Measurements from ENCODE around the gene PRDX2. TPM values are rescaled to one million over a fixed set of nuclear protein-coding genes. Genes with fewer than 3 reads are reported as not detected.
"Not testable (repeated sequence)": the region's sequence is repeated elsewhere in the genome, so short reads cannot be mapped to it uniquely, and the experiment has no call there.

The PRDX2 gene
- total RNA-seq (2014; rRNA removed; shearing (Covaris generic); ENCODE audit: low replicate concordance): not detected in 2 replicates

DNA sequence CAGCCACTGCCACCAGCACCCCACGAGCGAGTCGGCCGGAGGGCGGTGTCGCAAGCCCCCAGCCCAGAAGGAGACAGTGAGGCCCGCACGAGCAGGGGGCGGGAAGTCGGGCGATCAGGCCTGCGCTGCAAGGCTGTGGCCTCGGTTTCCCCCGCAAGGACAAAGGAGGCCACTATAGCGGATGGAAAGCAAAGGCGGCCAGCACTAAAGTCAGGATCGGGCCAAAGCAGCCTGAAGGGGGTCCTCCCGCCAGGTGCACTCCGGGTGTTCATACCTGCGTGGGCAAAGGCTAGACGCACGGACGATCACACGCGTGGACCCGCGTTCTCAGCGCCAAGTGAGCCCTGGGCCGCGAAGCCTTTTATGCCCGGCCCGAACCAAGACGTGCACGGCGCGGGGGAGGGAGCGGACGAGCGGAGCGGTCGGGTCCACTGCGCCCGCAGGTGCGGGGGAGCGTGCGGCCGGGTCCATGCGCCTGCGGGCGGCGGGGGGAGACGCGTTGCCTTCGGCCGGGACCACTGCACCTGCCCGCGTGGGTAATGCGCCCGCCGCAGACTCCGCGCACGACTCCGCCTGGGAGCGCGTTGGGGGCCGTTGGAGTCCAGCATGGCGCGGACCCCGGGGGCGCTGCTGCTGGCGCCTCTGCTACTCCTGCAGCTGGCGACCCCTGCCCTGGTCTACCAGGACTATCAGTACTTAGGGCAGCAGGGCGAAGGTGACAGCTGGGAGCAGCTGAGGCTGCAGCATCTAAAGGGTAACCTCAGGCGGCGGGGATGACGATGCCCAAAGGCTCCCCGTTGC, at the start of gene PRDX2, which contains the start of gene THSD8:
PRDX2 (minus strand) TSS at position 335 of the 801 bp plus-strand sequence. CDS start 539 bp downstream, outside the sequence.
THSD8 (plus strand) TSS at position 604 of the 801 bp plus-strand sequence; CDS start at position 607, 3 bp downstream.
- DNase-seq (ENCODE audit: low read depth): no peak
- in situ Hi-C loops (cut with HindIII; ENCODE audit: low pct_unique_long_range_greater_than_20kb, low sequenced_read_pairs): no loop called here

DNA sequence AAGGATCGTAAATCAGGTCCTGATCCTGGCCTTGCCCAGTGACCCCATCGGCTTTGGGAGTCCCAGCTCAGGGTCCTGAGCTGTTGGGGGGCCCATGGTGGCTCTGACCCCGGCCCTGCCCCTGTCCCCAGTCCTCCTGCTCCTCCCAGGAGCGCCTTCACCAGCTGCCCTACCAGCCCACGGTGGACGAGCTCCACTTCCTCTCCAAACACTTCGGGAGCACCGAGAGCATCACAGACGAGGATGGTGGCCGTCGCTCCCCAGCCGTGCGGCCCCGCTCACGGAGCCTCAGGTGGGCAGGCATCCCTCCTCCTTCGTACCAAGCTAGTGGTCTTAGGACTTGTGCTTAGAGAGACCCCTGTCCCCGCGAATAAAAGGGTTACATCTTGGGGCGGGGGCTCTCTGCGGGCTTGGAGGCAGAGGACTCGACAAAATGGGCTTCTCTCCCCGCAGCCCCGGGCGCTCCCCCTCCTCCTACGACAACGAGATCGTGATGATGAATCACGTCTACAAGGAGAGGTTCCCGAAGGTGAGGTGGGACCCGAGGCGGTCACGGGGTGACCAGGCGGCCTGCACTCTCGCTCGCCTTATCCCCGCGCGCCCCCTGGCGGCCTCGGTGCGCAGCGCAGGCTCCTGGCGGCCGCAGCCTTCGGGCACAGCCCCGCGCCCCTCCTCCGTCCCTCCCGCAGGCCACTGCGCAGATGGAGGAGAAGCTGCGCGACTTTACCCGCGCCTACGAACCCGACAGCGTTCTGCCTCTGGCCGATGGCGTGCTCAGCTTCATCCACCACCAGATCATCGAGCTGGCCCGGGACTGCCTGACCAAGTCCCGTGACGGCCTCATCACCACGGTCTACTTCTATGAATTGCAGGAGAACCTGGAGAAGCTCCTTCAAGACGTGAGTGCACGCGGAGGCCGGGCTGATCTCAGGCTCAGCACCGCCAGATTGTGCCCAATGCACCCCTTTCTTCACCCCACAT, 45.8 kb upstream of the PRDX2 start:
- DNase-seq (ENCODE audit: low read depth): peak; percentile 91
- in situ Hi-C loops (cut with HindIII; ENCODE audit: low pct_unique_long_range_greater_than_20kb, low sequenced_read_pairs): no loop called here

DNA sequence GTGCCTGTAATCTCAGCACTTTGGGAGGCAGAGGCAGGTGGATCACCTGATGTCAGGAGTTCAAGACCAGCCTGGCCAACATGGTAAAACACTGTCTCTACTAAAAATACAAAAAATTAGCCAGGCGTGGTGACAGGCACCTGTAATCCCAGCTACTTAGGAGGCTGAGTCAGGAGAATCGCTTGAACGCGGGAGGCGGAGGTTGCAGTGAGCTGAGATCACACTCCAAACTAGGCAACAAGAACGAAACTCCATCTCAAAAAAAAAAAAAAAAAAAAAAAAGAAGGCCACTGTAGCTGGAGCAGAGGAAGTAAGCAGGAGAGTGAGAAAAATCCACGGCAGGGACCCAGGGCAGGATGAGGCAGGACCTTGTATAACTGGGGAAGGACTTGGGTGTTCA, 45.0 kb upstream of the PRDX2 start:
- DNase-seq (ENCODE audit: low read depth); in situ Hi-C loops (cut with HindIII; ENCODE audit: low pct_unique_long_range_greater_than_20kb, low sequenced_read_pairs): not testable (repeated sequence)

DNA sequence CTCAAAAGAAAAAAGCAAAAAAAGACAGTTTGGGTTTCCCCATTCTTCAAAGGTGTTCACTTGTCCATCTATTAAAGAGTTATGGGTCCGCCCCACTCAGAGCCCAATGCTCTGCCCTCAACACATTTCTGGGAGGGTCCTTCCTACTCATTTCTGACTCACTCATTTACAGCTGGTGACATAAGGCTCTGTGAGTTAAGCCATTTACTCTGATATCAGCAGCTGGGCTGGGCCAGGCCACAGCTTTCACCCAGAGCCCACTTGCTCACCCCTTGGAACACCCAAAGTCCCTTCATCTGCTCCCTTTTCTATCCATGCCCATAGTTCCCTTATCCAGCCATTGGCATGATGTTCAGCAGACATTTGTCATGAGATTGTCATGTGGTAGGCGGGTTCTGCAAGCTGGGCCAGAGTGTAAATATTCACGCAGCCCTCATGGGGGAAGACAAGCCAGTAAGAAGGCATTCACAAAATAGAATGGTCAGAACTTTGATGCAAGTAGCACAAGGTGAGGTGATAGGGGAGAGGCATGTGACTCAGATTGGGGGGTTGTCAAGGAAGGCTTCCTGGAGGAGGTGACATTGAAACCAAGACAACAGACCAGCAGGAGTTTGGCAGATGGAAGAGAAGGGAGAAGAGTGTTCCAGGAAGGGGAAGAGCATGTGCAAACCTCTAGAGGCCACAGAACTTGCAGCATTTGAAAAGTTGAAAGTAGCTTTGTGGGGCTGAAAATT, 42.6 kb upstream of the PRDX2 start:
- no peak for DNase-seq (ENCODE audit: low read depth)
- in situ Hi-C loops (cut with HindIII; ENCODE audit: low pct_unique_long_range_greater_than_20kb, low sequenced_read_pairs): no loop called here

DNA sequence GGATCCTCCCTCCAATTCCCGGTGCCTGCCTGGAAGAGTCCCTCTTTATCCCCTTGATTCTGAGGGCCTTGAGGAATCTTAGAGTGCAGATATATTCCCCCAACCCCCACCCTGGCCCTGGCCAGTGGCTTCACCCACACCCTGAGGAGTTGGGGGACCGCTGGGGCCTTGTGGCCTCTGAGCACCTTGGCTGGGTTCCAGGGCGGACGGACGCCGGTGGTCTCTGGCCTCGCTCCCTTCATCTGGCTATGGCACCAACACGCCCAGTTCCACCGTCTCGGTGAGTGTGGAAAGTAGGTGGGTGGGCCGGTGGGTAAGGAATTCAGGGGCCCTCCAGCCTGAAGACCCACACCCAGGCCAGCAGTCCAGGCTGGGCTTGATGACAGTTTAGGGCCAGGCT, 41.7 kb upstream of the PRDX2 start:
- in situ Hi-C loops (cut with HindIII; ENCODE audit: low pct_unique_long_range_greater_than_20kb, low sequenced_read_pairs): no loop called here
- DNase-seq (ENCODE audit: low read depth): no peak

DNA sequence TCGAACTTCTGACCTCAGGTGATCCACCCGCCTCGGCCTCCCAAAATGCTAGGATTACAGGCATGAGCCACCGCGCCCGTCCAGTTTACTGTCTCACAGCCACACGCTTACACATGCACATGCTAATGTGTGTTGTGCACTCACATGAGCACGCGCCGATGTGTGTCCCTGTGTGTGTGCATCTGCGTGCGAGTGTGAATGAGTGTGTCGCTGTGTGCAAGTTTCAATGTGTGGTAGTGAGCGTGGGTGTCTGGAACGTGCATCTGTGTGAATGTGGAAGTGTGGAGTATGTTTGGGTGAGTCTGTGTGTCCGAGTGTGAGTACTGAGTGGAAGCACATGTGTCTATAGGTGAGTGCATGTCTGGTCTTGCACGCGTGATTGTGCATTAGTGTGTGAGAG, 40.9 kb upstream of the PRDX2 start:
- no peak for DNase-seq (ENCODE audit: low read depth)
- in situ Hi-C loops (cut with HindIII; ENCODE audit: low pct_unique_long_range_greater_than_20kb, low sequenced_read_pairs): no loop called here

DNA sequence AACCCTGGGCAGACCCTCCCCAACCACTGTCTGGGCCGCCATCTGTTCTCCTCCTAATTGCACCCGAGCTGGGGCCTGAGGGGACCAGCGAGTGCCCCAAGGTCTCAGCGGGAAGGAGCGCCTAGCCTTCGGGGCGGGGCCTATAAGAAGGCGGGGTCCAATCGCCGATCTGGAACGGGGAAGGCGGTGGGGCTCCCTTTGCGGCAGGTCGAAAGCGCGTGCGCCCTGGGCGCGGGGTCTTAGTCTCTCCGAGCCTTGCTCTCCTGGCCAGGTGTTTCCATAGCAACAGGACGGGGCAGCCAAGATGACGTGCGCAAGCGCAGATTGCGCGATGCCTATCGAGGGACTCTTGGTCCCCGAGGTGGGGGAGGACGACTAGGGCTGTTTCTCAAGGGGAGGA, 39.5 kb upstream of the PRDX2 start:
- DNase-seq (ENCODE audit: low read depth): no peak
- in situ Hi-C loops (cut with HindIII; ENCODE audit: low pct_unique_long_range_greater_than_20kb, low sequenced_read_pairs): no loop called here

DNA sequence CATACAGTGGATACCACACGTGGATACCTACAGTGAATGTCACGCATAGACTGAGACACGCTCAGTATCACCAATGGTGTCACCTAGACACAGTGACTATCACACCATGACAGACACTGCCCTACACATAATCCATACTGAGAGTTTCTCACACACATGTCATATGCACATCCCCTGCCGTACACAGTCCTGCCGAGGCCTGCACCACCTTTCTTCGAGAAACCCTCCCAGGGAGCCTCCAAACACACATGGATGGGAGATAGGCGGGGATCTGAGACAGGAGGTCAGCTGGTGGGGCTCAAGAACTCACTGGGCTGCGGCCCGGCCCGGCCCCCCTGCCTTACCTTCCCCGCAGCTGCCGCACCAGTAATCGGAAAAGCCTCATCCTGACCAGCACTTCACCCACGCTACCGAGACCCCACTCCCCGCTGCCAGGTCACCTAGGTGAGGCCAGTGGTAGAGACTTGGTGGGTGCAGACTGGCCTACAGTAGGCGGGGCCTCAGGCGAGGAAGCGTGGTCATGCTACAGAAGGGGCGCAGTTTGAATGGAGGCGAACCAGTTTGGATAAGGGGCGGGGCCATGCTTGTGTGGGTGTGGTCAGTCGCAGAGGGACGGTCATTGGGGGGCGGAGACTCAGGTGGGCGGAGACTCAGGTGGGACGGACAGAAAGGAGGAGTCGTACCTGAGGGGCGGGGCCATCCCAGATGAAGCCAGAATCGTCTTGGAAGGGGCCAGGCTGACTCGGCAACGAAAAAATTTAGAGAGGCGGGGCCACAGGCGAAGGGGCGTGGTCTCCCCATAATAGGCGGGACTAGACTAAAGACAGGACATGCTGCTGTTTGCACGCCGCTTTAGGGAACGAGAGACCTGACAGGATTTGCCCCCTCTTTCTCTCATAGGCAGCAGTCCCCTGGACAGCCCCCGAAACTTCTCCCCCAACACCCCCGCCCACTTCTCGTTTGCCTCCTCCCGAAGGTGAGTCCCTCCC, 38.8 kb upstream of the PRDX2 start:
- in situ Hi-C loops (cut with HindIII; ENCODE audit: low pct_unique_long_range_greater_than_20kb, low sequenced_read_pairs): no loop called here
- DNase-seq (ENCODE audit: low read depth): peak; percentile 82

DNA sequence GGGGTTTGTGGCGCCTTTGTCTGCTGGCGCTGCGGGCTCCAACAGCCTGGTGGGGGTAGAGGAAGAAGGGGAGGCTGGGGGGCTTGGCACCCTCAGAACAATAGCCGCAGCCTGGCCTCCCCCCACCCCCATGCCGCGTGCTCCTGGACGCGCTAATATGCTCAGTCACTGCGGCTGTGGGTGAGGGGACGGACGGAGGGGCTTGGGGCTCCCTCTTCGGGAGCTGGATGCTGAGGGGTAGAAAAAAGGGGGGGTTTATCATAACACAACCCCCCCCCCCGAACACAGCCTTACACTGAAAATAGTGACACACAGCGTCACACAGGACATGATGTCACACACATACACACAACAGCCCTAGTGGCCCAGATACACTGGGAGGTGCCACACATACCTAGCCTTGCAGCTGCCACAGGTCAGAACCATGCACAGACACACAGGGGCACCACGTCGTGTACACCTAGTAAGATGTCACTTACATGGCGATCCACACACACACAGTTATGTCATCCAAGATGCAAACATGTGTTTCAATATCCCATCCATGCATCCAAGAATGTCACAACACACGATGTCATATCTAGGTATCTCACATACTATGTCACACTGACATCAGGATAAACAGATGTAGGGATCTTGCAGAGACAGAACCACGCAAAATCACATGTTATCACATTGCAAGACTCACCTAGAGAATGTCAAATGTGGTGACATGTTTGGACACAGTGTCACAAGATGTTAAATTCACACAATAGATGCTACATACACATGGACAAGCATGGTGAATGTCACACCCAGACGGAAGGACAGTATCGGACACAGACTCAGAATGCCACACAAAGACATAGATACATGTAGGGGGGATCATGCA, 37.5 kb upstream of the PRDX2 start:
- DNase-seq (ENCODE audit: low read depth): no peak
- in situ Hi-C loops (cut with HindIII; ENCODE audit: low pct_unique_long_range_greater_than_20kb, low sequenced_read_pairs): no loop called here

DNA sequence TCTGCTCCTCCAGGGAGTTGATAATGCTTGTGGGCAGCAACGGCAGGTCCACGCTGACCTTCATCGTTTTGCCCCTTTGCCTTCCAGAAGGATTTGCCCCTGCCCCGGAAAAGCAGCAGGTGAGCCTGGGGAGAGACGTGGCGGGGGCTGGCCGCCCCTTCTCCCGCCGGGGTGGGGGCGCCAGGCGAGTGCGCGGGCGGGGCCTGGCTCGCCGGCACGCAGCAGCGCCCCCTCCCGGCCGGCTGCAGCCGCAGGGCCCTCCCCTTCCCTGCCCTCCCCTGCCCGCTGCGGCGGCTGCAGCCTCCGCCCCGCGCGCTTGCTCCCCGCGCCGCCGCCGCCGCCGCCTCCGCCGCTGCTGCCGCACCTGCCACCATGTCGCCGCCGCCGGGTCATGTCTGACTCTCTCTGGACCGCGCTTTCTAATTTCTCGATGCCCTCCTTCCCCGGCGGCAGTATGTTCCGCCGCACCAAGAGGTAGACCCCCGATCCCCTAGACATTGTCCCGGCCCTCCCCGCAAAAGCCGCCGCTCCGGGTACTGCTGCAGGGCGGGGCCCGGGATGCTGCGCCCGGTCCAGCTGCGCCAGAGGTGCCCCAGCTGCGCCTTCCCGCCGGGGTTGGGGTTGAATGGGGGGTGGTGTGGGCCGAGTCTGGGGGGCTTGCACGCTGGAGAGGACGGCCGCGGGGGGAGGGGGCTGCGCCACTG, 36.7 kb upstream of the PRDX2 start, which contains the start of gene MAST1:
MAST1 (plus strand) TSS at position 334 of the 704 bp plus-strand sequence; CDS start at position 392, 58 bp downstream.
- peak; percentile 51 for DNase-seq (ENCODE audit: low read depth)
- in situ Hi-C loops (cut with HindIII; ENCODE audit: low pct_unique_long_range_greater_than_20kb, low sequenced_read_pairs): no loop called here

DNA sequence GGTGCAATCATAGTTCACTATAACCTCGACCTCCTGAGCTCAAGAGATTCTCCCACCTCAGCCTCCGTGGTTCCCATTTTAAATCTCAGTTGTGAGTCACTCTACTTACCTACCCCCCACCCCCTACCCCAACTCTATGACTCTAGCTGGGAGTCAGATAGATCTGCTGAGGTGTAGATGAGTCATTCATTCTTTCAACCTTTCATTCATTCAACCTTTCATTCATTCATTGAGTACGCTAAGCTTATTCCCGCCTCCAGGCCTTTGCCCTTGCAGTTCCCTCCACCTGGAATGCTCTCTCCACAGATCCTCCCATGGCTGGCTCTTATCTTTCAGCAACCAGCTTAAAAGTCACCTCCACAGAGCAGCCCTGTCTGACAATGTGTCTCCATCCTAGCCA, 35.6 kb upstream of the PRDX2 start:
- no peak for DNase-seq (ENCODE audit: low read depth)
- in situ Hi-C loops (cut with HindIII; ENCODE audit: low pct_unique_long_range_greater_than_20kb, low sequenced_read_pairs): no loop called here

DNA sequence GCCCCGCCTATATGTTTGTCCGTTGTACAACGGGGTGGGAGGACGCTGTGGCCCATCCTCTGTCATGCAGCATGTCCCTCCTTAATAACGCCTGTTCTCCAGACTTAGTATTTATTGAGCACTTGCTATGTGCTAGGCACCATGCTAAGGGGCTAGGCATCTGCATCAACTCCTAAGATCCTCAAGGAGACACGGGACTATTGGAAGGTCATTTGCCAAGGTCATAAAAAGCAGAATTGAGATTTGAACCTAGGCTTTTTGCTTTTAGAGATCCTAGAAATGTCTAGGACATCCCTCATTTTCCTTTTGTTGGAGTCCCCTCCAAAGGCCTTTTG, 34.9 kb upstream of the PRDX2 start:
- no peak for DNase-seq (ENCODE audit: low read depth)
- in situ Hi-C loops (cut with HindIII; ENCODE audit: low pct_unique_long_range_greater_than_20kb, low sequenced_read_pairs): no loop called here

DNA sequence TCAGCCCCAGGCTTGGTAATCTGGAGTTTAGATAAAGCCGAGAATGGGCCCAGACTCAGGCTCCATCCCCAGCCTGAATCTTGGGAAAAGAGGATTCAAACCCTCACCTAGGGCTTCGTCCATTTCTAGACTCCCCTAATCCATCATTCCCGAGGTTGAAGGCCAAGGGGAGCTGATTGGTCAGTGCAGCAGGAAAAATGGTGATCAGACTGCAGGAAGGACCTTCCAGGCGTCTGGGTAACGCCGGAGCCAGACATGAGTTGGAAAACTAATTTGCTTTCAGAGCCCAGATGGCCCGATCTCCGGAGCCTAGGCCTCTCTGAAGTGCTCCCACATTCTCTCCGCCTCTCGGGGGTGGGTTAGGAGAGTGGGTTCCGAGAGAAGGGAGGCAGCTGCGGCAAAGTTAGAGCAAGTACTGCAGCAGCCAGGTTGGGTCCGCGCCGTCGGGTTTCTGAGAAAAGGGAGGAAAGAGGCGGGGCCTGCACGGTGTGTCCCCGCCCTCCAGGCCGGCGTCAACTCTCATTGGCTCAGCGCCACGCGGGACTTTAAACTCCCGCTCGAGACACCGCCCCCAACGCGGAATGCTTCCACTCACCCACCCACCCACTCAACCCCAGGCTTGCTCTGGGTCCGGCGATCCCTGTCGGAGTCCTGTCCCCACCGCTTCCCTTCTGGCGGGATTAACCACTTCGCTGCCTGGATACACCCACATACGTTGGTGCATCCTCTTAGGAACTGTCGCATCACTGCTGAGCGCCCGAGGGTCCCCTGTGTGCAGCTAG, 33.6 kb upstream of the PRDX2 start:
- no peak for DNase-seq (ENCODE audit: low read depth)
- in situ Hi-C loops (cut with HindIII; ENCODE audit: low pct_unique_long_range_greater_than_20kb, low sequenced_read_pairs): no loop called here

DNA sequence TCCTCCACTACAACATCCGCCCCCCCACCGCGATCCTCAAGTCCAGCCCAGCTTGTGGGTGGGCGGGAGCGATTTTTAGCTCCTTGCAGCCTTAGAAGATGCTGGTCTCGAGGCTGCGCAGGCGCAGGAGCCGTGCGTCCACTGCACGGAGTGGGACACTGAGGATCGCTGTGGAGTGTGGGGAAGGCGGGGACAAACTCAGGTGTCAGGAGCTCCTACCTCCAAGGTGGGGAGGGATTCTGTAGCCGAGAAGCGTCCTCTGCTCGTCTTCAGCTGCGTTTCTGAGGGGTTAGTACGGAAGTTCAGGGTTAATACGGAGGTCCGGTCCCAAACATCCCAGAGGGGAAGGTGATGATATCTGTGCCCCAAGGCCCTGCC, 33.0 kb upstream of the PRDX2 start, which contains the start of gene RTBDN:
RTBDN (minus strand) TSS at position 14 of the 378 bp plus-strand sequence. CDS start 4,600 bp downstream, outside the sequence.
- in situ Hi-C loops (cut with HindIII; ENCODE audit: low pct_unique_long_range_greater_than_20kb, low sequenced_read_pairs): no loop called here
- no peak for DNase-seq (ENCODE audit: low read depth)

Data from Caki2 (cell line).